Body of pancreas (tissue), 4 donors: ENCODE results near the gene S100A1. TPM values are rescaled to one million over a fixed set of nuclear protein-coding genes. Genes with fewer than 3 reads are reported as not detected.
A peak's percentile ranks its signal among the peaks of the same experiment; 100 is the strongest.
"Not testable (repeated sequence)": the region's sequence is repeated elsewhere in the genome, so short reads cannot be mapped to it uniquely, and the experiment has no call there.

Experiments
- ATAC-seq: fragments of 150-250 bp; one replicate; pipeline ENCODE4 v1.9.1; 2016
- DNase-seq, 4 donors: peaks; one replicate each; pipeline ENCODE4 v3.0.0-alpha.2; 2019
- H3K27ac ChIP-seq, 4 donors: fragments of 200-600 bp; sonication (generic); 1 replicate in 3 of 4; 2 replicates in 1 of 4; pipeline versions ENCODE4 v1.5.1 to v1.6.1; 2016 to 2019; ENCODE audit warnings: mild to moderate bottlenecking in 1 of 4, mixed read lengths in 1 of 4, moderate library complexity in 1 of 4
- H3K27me3 ChIP-seq, 2 donors: fragments of 200-600 bp; sonication (generic); one replicate each; pipeline ENCODE4 v1.6.0; 2016; ENCODE audit warnings: mild to moderate bottlenecking in 1 of 2
- H3K36me3 ChIP-seq, 2 donors: fragments of 200-600 bp; sonication (generic); replicated peaks in 1 of 2; 2 replicates each; pipeline ENCODE4 v1.5.1; 2016; ENCODE audit warnings: low read depth in 2 of 2; ENCODE audit not compliant: insufficient read depth in 1 of 2
- H3K4me1 ChIP-seq: fragments of 200-600 bp; sonication (generic); one replicate; pipeline ENCODE4 v1.6.0; 2016
- H3K4me3 ChIP-seq, 2 donors: fragments of 200-600 bp; sonication (generic); 1 replicate in 1 of 2; 2 replicates in 1 of 2; pipeline ENCODE4 v1.5.1; 2016 to 2019
- H3K9me3 ChIP-seq, 3 donors: fragments of 200-600 bp; sonication (generic); 1 replicate in 2 of 3; 2 replicates in 1 of 3; pipeline ENCODE4 v1.5.1; 2016
- CTCF ChIP-seq, 7 experiments: fragments of 450-650 bp in 4 of 7; fragments of 200-600 bp in 3 of 7; sonication (generic) in 3 of 7; IDR thresholded peaks; one replicate each; pipeline ENCODE4 v1.5.1; 2016 to 2019; ENCODE audit warnings: antibody characterized with exemption in 7 of 7
- POLR2A ChIP-seq, 3 donors: fragments of 450-650 bp; IDR thresholded peaks; one replicate each; pipeline ENCODE4 v1.6.1; 2016; ENCODE audit warnings: antibody characterized with exemption in 3 of 3, mild to moderate bottlenecking in 2 of 3
- WGBS, 2 donors: methylation state at CpG; one replicate each; pipeline ENCODE4 v1.1.5; 2017; 5-methylcytosine and 5-hydroxymethylcytosine counted together
- intact Hi-C: fragments of 100-400 bp; cut with DNase I; formaldehyde crosslinking; loops from one replicate; pipeline ENCODE4 v1.15.1; 2023
- total RNA-seq, 2 donors: library from RNA; depleted of rRNA; stranded (reverse); fragments of >200 nt; gene quantifications; one replicate each; pipeline ENCODE4 v1.1.0, GENCODE V29; 2016

S100A1 gene
- total RNA-seq, 2 donors from 2014 or later = 7.3 to 57.0 TPM

- Histone ChIP-seq H3K36me3 (peaks cover 0 to 19% of the 10 kb centered on the region in 2 donors), H3K27ac (peak overlapping the region; percentile 53 to 93 (median 83))
- intact Hi-C loops = no loop called here
These were observed 42.1 kb downstream of the S100A1 start for GRCh38 chr1:153670257-153670858.

GRCh38 chr1:153670859-153671627 lies 42.8 kb downstream of the S100A1 start, which contains the start of gene ILF2:
Gene ILF2, minus strand, starts transcription at chr1:153670993. Its CDS starts 71 bp downstream, at chr1:153670922.
- ATAC-seq (peak; percentile 96), DNase-seq (peak; percentile 97 to 98 (median 97))
- Histone ChIP-seq H3K4me3 (peak within 1 kb of the TSS; percentile 71 to 73), H3K4me1 (peaks cover 24% of the 10 kb centered on the region), H3K27ac (peak within 1 kb of the TSS; percentile 87 to 93 (median 90)), H3K27me3 (no peaks in the 10 kb centered on the region), H3K36me3 (peaks cover 0 to 12% of the 10 kb centered on the region in 2 donors), H3K9me3 (no peaks in the 10 kb centered on the region)
- peak in 1 of 7 experiments; percentile 27 for TF ChIP-seq CTCF (IDR thresholded peaks at IDR 0.05)
- TF ChIP-seq POLR2A (IDR thresholded peaks at IDR 0.05) = peak in 2 of 3 donors; percentile 89
- 0 to 1% methylated on average over 28 to 35 of the region's 35 CpGs for WGBS, 2 donors
- intact Hi-C loops = no loop called here

More at GRCh38 chr1:153670257-153670858, 42.1 kb downstream of the S100A1 start:
- peaks cover 24% of the 10 kb centered on the region for H3K4me1 ChIP-seq
- peak overlapping the region; percentile 71 to 73 for H3K4me3 ChIP-seq
- WGBS, 2 donors = 1 to 2% methylated on average over 19 to 22 of the region's 22 CpGs
- no peaks in the 10 kb centered on the region for H3K9me3 ChIP-seq
- TF ChIP-seq POLR2A (IDR thresholded peaks at IDR 0.05) (no peak), CTCF (IDR thresholded peaks at IDR 0.05) (no peak)
- DNase-seq (no peak), ATAC-seq (peak; percentile 9)
- H3K27me3 ChIP-seq = no peaks in the 10 kb centered on the region

GRCh38 chr1:153671628-153672353 lies 43.6 kb downstream of the S100A1 start:
- Histone ChIP-seq H3K4me1 (peaks cover 24% of the 10 kb centered on the region), H3K4me3 (peak overlapping the region in 1 of 2 donors; percentile 41), H3K27ac (peak overlapping the region; percentile 87 to 93 (median 90))
- DNase-seq (peak in 3 of 4 donors; percentile 36 to 47 (median 38)), ATAC-seq (peak; percentile 0)
- WGBS, 2 donors = 6 to 8% methylated on average over 28 of the region's 28 CpGs
- TF ChIP-seq CTCF (IDR thresholded peaks at IDR 0.05) = peak in 2 of 7 experiments; percentile 12 to 28
- H3K36me3 ChIP-seq, H3K9me3 ChIP-seq, H3K27me3 ChIP-seq, intact Hi-C loops: not testable (repeated sequence)

- Histone ChIP-seq H3K27me3 (no peaks in the 10 kb centered on the region), H3K9me3 (no peaks in the 10 kb centered on the region), H3K27ac (no peak overlapping the region), H3K4me3 (no peak overlapping the region), H3K4me1 (peaks cover 31% of the 10 kb centered on the region), H3K36me3 (no peaks in the 10 kb centered on the region)
- TF ChIP-seq POLR2A (IDR thresholded peaks at IDR 0.05) (no peak), CTCF (IDR thresholded peaks at IDR 0.05) (no peak)
- intact Hi-C loops = no loop called here
- DNase-seq = no peak
- ATAC-seq = no peak
- WGBS, 2 donors = 95 to 100% methylated on average over 2 of the region's 2 CpGs
These were observed 45.3 kb downstream of the S100A1 start for GRCh38 chr1:153673511-153673910.
